Measurements from ENCODE around the gene NFE2L1.

NFE2L1 gene

GRCh38 chr17:48093341-48094045 lies 45.3 kb downstream of the NFE2L1 start:
- ChIA-PET POLR2A (no interaction called here), CTCF (interaction anchor here (0.8 to 1.5 kb wide), 8 partner anchors 13 to 68 kb away, joined by 3 to 10 read pairs (median 4); no protein-coding TSS in a partner anchor)
- no peak for DNase-seq (ENCODE audit: low read depth, low spot score)
- H3K4me3 ChIP-seq (ENCODE audit: low read depth, low read length) = no peak overlapping the region
- no peak for TF ChIP-seq CTCF (IDR thresholded peaks at IDR 0.05; ENCODE audit: insufficient read depth, low read length, missing control alignments)

GRCh38 chr17:48095611-48096010 lies 47.5 kb downstream of the NFE2L1 start:
- H3K4me3 ChIP-seq (ENCODE audit: low read depth, low read length) = no peak overlapping the region
- TF ChIP-seq CTCF (IDR thresholded peaks at IDR 0.05; ENCODE audit: insufficient read depth, low read length, missing control alignments) = no peak
- POLR2A ChIA-PET = no interaction called here
- DNase-seq (ENCODE audit: low read depth, low spot score) = no peak
- CTCF ChIA-PET = interaction anchor here (1.0 to 7.3 kb wide), 9 partner anchors 10 to 104 kb away, joined by 3 to 68 read pairs (median 5); partner anchors contain the start of gene SNX11

GRCh38 chr17:48100160-48100559 lies 52.0 kb downstream of the NFE2L1 start:
- H3K4me3 ChIP-seq (ENCODE audit: low read depth, low read length) = peak overlapping the region; percentile 88
- ChIA-PET CTCF (interaction anchor here (0.9 to 7.3 kb wide), 9 partner anchors 7 to 74 kb away, joined by 3 to 68 read pairs (median 5); partner anchors contain the start of gene SNX11), POLR2A (interaction anchor here (1.0 to 2.7 kb wide), 3 partner anchors 33 to 74 kb away, joined by 3 to 13 read pairs (median 7); partner anchors contain the start of gene NFE2L1)
- DNase-seq (ENCODE audit: low read depth, low spot score) = no peak
- TF ChIP-seq CTCF (IDR thresholded peaks at IDR 0.05; ENCODE audit: insufficient read depth, low read length, missing control alignments) = no peak

GRCh38 chr17:48100591-48101011 lies 52.4 kb downstream of the NFE2L1 start:
- H3K4me3 ChIP-seq (ENCODE audit: low read depth, low read length) = peak overlapping the region; percentile 88
- ChIA-PET POLR2A (interaction anchor here (1.0 to 2.7 kb wide), 3 partner anchors 34 to 75 kb away, joined by 3 to 13 read pairs (median 7); partner anchors contain the start of gene NFE2L1), CTCF (interaction anchor here (1.1 to 7.3 kb wide), 5 partner anchors 19 to 74 kb away, joined by 3 to 68 read pairs (median 5); no protein-coding TSS in a partner anchor)
- TF ChIP-seq CTCF (IDR thresholded peaks at IDR 0.05; ENCODE audit: insufficient read depth, low read length, missing control alignments) = no peak
- no peak for DNase-seq (ENCODE audit: low read depth, low spot score)

GRCh38 chr17:48101012-48101720 lies 53.0 kb downstream of the NFE2L1 start, which contains the start of gene CBX1:
CBX1 (minus strand) TSS chr17:48101478; CDS start chr17:48077004, 24,474 bp downstream.
- peak within 1 kb of the TSS; percentile 88 for H3K4me3 ChIP-seq (ENCODE audit: low read depth, low read length)
- ChIA-PET CTCF (interaction anchor here (0.5 to 7.3 kb wide), 4 partner anchors 22 to 395 kb away, joined by 3 to 68 read pairs (median 6); no protein-coding TSS in a partner anchor), POLR2A (interaction anchor here (1.0 to 2.7 kb wide), 3 partner anchors 34 to 75 kb away, joined by 3 to 13 read pairs (median 7); partner anchors contain the start of gene NFE2L1)
- peak; percentile 46 for DNase-seq (ENCODE audit: low read depth, low spot score)
- TF ChIP-seq CTCF (IDR thresholded peaks at IDR 0.05; ENCODE audit: insufficient read depth, low read length, missing control alignments) = no peak
